HG02973 (cell line): Measurements from ENCODE around the gene DAPK2.

Experiments
- ATAC-seq: cut with Tn5 transposase; IDR thresholded peaks from one replicate; pipeline ENCODE4 v1.9.1; 2021; ENCODE audit warnings: moderate library complexity; ENCODE audit not compliant: unreplicated experiment

The DAPK2 gene

GRCh38 chr15:63999177-63999576 is 47.1 kb downstream of the DAPK2 start:
- ATAC-seq = no peak

- ATAC-seq = no peak
These were observed 47.8 kb downstream of the DAPK2 start for GRCh38 chr15:63998489-63998888.

- ATAC-seq = no peak
These were observed 48.4 kb downstream of the DAPK2 start for GRCh38 chr15:63997715-63998442.

GRCh38 chr15:63996794-63997357 is 49.4 kb downstream of the DAPK2 start:
- no peak for ATAC-seq

GRCh38 chr15:63995789-63996188 is 50.5 kb downstream of the DAPK2 start:
- no peak for ATAC-seq

- ATAC-seq = no peak
These were observed 52.1 kb downstream of the DAPK2 start for GRCh38 chr15:63994073-63994600.

- ATAC-seq = no peak
These were observed 54.0 kb downstream of the DAPK2 start for GRCh38 chr15:63992300-63992699.

- ATAC-seq = no peak
These were observed 54.6 kb downstream of the DAPK2 start for GRCh38 chr15:63991706-63992105.

GRCh38 chr15:63990454-63990853 is 55.8 kb downstream of the DAPK2 start:
- no peak for ATAC-seq

GRCh38 chr15:63987796-63988378 is 58.4 kb downstream of the DAPK2 start:
- ATAC-seq = no peak

- ATAC-seq = peak; percentile 65
These were observed 59.4 kb downstream of the DAPK2 start for GRCh38 chr15:63986751-63987341.

- ATAC-seq = no peak
These were observed 60.1 kb downstream of the DAPK2 start for GRCh38 chr15:63986185-63986680.

- ATAC-seq = no peak
These were observed 60.8 kb downstream of the DAPK2 start for GRCh38 chr15:63985221-63986184.

GRCh38 chr15:63984331-63984730 is 62.0 kb downstream of the DAPK2 start:
- ATAC-seq = no peak

GRCh38 chr15:63983061-63983711 is 63.1 kb downstream of the DAPK2 start:
- ATAC-seq = no peak

- ATAC-seq = no peak
These were observed 63.9 kb downstream of the DAPK2 start for GRCh38 chr15:63982381-63982854.

GRCh38 chr15:63981596-63982320 is 64.5 kb downstream of the DAPK2 start:
- ATAC-seq = no peak

- ATAC-seq = no peak
These were observed 67.0 kb downstream of the DAPK2 start for GRCh38 chr15:63979262-63979793.
